ENCODE measurements around the gene RMDN2. TPM values are rescaled to one million over a fixed set of nuclear protein-coding genes. Genes with fewer than 3 reads are reported as not detected.
"Not testable (repeated sequence)": the region's sequence is repeated elsewhere in the genome, so short reads cannot be mapped to it uniquely, and the experiment has no call there.

RMDN2 gene
- total RNA-seq, 1 experiment from 2014 or later: 4.4 TPM

GRCh38 chr2:37944268-37944667 is 19.2 kb downstream of the RMDN2 start:
- Histone ChIP-seq H3K4me1 (ENCODE audit: control insufficient read depth, insufficient read depth, low read length) (no peaks in the 10 kb centered on the region), H3K36me3 (ENCODE audit: control insufficient read depth, insufficient read depth, low read length) (no peaks in the 10 kb centered on the region), H3K4me3 (ENCODE audit: low read depth in 2 of 2, low read length in 2 of 2) (no peak overlapping the region), H3K27ac (ENCODE audit: low read length) (no peak overlapping the region), H3K27me3 (ENCODE audit: control insufficient read depth, insufficient read depth, low read length) (no peaks in the 10 kb centered on the region; the same call in 1 of the 2 replicates), H3K9me3 (ENCODE audit: control insufficient read depth, insufficient read depth, low read depth, low read length) (no peaks in the 10 kb centered on the region)
- POLR2A ChIA-PET: no interaction called here
- ATAC-seq (no peak), DNase-seq (ENCODE audit: low read depth, low spot score) (no peak)
- in situ Hi-C loops (cut with HindIII; ENCODE audit: low pct_unique_long_range_greater_than_20kb, low sequenced_read_pairs) (no loop called here), intact Hi-C loops (cut with micrococcal nuclease; ENCODE audit: unreplicated experiment) (no loop called here)
- CTCF ChIA-PET: no interaction called here
- TF ChIP-seq TCF7L2 (IDR thresholded peaks at IDR 0.05; ENCODE audit: low read depth, low read length) (no peak), SIN3A (IDR thresholded peaks at IDR 0.05; ENCODE audit: borderline replicate concordance, insufficient read depth, low read depth, low read length) (no peak), POLR2AphosphoS5 (IDR thresholded peaks at IDR 0.05; ENCODE audit: low read depth, low read length) (no peak), REST (IDR thresholded peaks at IDR 0.05; ENCODE audit: insufficient read depth in 1 of 2, low read depth in 2 of 2, low read length in 1 of 2) (no peak), CTCF (IDR thresholded peaks at IDR 0.05) (no peak)
- BruUV-seq (replicated peaks): no TSS peak

- no peaks in the 10 kb centered on the region for H3K9me3 ChIP-seq (ENCODE audit: control insufficient read depth, insufficient read depth, low read depth, low read length)
- H3K36me3 ChIP-seq (ENCODE audit: control insufficient read depth, insufficient read depth, low read length): no peaks in the 10 kb centered on the region
- no TSS peak for BruUV-seq (replicated peaks)
- in situ Hi-C loops (cut with HindIII; ENCODE audit: low pct_unique_long_range_greater_than_20kb, low sequenced_read_pairs): no loop called here
- intact Hi-C loops (cut with micrococcal nuclease; ENCODE audit: unreplicated experiment): no loop called here
- TF ChIP-seq REST (IDR thresholded peaks at IDR 0.05; ENCODE audit: insufficient read depth in 1 of 2, low read depth in 2 of 2, low read length in 1 of 2) (no peak), POLR2AphosphoS5 (IDR thresholded peaks at IDR 0.05; ENCODE audit: low read depth, low read length) (no peak), TCF7L2 (IDR thresholded peaks at IDR 0.05; ENCODE audit: low read depth, low read length) (no peak), SIN3A (IDR thresholded peaks at IDR 0.05; ENCODE audit: borderline replicate concordance, insufficient read depth, low read depth, low read length) (no peak), CTCF (IDR thresholded peaks at IDR 0.05) (no peak)
- H3K4me1 ChIP-seq (ENCODE audit: control insufficient read depth, insufficient read depth, low read length): no peaks in the 10 kb centered on the region
- H3K27me3 ChIP-seq (ENCODE audit: control insufficient read depth, insufficient read depth, low read length): no peaks in the 10 kb centered on the region; the same call in 1 of the 2 replicates
- ATAC-seq: no peak
- DNase-seq (ENCODE audit: low read depth, low spot score): no peak
- ChIA-PET CTCF (no interaction called here), POLR2A (no interaction called here)
- H3K27ac ChIP-seq (ENCODE audit: low read length): no peak overlapping the region
- no peak overlapping the region for H3K4me3 ChIP-seq (ENCODE audit: low read depth in 2 of 2, low read length in 2 of 2)
Measured at GRCh38 chr2:37947306-37947705, 22.2 kb downstream of the RMDN2 start.

- H3K27ac ChIP-seq (ENCODE audit: low read length); in situ Hi-C loops (cut with HindIII; ENCODE audit: low pct_unique_long_range_greater_than_20kb, low sequenced_read_pairs); ATAC-seq; CTCF ChIA-PET; H3K9me3 ChIP-seq (ENCODE audit: control insufficient read depth, insufficient read depth, low read depth, low read length); BruUV-seq (replicated peaks); H3K4me3 ChIP-seq (ENCODE audit: low read depth in 2 of 2, low read length in 2 of 2); H3K4me1 ChIP-seq (ENCODE audit: control insufficient read depth, insufficient read depth, low read length); POLR2A ChIA-PET; H3K36me3 ChIP-seq (ENCODE audit: control insufficient read depth, insufficient read depth, low read length); DNase-seq (ENCODE audit: low read depth, low spot score); intact Hi-C loops (cut with micrococcal nuclease; ENCODE audit: unreplicated experiment); H3K27me3 ChIP-seq (ENCODE audit: control insufficient read depth, insufficient read depth, low read length): not testable (repeated sequence)
Measured at GRCh38 chr2:37962018-37962739, 37.1 kb downstream of the RMDN2 start.
